Activated naive CD8-positive, alpha-beta T cell (primary cell): ENCODE data around the gene PSME1.

Experiments used
- H3K27ac Mint-ChIP-seq: one replicate; pipeline ENCODE4 v1.8.0; 2021; ENCODE audit warnings: mixed read lengths
- H3K27me3 Mint-ChIP-seq: one replicate; pipeline ENCODE4 v1.8.0; 2021; ENCODE audit warnings: mixed read lengths
- H3K36me3 Mint-ChIP-seq: one replicate; pipeline ENCODE4 v1.8.0; 2021; ENCODE audit warnings: mixed read lengths
- H3K4me1 Mint-ChIP-seq: one replicate; pipeline ENCODE4 v1.8.0; 2021; ENCODE audit warnings: low read depth, mixed read lengths
- H3K4me3 Mint-ChIP-seq: one replicate; pipeline ENCODE4 v1.8.0; 2021; ENCODE audit warnings: mild to moderate bottlenecking, mixed read lengths
- H3K9me3 Mint-ChIP-seq: one replicate; pipeline ENCODE4 v1.8.0; 2021; ENCODE audit warnings: low read depth, mixed read lengths

Gene PSME1

DNA sequence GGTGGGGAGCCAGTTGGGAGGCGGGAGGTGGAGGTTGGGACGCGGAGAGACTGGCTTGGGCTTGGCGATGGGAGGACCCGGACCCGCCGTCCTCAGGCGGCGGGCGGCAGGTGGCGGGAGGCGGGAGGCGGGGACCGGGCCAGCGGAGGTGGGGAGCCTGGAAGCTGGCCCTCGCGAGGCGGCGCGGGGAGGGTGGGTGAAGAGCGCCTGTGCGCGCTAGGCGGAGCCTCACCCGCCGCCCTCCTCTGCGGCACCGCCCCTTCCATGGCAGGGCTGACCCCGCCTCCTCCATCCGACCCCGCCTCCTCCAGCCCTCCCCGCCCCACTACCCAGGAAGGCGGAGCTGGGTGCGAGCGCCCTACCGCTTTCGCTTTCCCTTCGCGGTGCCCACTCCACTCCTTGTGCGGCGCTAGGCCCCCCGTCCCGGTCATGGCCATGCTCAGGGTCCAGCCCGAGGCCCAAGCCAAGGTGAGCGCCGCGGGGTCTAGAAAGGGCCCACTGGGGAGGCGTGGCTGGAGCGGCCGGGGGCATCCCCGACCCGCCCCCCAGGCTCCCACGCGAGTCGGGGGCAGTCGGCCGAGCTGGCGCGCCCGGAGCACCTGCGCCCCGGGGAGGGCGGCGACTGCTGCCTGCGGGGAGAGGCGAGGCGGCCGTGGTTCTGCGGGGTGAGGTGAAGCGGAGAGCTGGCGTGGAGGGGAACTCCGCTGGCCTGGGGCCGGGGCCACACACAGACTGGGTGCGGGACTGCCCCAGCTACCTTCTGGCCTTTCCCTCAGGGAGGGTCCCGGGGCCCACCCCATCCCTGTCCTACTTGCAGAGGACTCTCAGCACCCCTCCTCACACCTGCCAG lies at the start of gene PSME1:
Gene PSME1, plus strand, starts transcription at position 361 of the 850 bp plus-strand sequence. Its CDS starts 69 bp downstream, at position 430.
- peak within 1 kb of the TSS; percentile 93 for H3K27ac Mint-ChIP-seq
- no peaks in the 10 kb centered on the region for H3K9me3 Mint-ChIP-seq
- peak within 1 kb of the TSS; percentile 96 for H3K4me3 Mint-ChIP-seq
- H3K27me3 Mint-ChIP-seq = no peaks in the 10 kb centered on the region
- H3K4me1 Mint-ChIP-seq = peaks cover 59% of the 10 kb centered on the region
- peaks cover 9% of the 10 kb centered on the region for H3K36me3 Mint-ChIP-seq

DNA sequence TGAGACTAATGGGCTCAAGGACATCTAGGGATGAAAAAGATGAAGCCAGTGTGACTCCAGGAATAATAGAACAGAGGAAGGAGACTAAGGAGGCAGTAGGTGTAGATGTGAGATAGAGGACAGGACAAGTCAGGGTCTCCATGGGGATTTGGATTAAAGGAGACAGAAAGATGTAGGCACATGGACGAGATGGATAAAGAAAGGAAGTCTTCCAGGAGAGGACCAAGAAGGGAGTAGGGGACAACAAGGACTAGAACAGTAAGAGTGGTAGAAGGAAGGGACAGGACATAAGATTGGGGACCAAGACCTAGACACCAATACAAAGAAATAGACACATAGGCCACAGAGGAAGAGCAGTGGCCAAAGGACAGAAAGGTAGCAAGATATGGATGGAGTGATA lies 49.0 kb upstream of the PSME1 start:
- Mint-ChIP-seq H3K27ac (no peak overlapping the region), H3K4me3 (no peak overlapping the region), H3K36me3 (no peaks in the 10 kb centered on the region), H3K9me3 (no peaks in the 10 kb centered on the region), H3K4me1 (peaks cover 7% of the 10 kb centered on the region), H3K27me3 (no peaks in the 10 kb centered on the region)

DNA sequence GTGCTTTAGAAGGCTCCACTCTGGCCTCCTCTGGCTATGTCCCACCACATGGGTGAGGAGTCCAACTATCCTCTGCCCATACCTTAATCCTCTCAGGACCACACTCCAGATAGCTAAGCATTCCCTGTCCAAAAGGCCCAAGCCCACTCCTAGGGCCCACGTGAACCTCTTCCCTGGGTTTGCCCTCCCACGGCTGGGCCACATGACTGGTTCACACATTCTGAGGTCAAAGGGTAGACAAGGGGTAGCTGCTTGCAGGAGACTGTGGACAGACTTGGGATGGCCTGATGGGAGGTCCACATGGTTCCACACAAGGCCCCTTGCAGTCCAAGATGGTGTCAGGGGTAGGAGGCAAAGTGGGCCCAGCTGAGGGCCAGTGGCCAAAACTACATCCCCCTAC lies 47.9 kb upstream of the PSME1 start:
- Mint-ChIP-seq H3K27me3 (no peaks in the 10 kb centered on the region), H3K4me1 (peaks cover 11% of the 10 kb centered on the region), H3K36me3 (no peaks in the 10 kb centered on the region), H3K27ac (no peak overlapping the region), H3K9me3 (no peaks in the 10 kb centered on the region), H3K4me3 (no peak overlapping the region)

DNA sequence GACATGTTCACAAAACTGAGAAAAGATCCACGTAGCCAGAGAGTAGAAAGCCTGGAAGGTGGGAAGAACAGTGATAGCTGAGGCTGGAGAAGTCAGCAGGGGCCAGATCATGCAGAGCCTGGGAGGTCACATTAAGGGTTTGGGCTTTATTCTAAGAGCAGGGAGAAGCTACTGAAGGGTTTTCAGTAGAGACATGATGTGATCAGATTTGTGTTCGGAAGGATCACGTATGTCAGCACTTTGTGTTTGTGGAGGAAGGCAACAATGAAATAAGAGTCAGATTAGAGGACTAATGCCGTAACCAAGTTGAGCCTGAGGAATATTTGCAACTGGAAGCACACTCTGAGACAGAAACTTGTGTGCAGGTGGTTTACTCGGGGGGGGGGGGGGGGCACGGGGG lies 46.1 kb upstream of the PSME1 start:
- H3K9me3 Mint-ChIP-seq = no peaks in the 10 kb centered on the region
- H3K27ac Mint-ChIP-seq = no peak overlapping the region
- H3K4me3 Mint-ChIP-seq = no peak overlapping the region
- no peaks in the 10 kb centered on the region for H3K27me3 Mint-ChIP-seq
- no peaks in the 10 kb centered on the region for H3K36me3 Mint-ChIP-seq
- H3K4me1 Mint-ChIP-seq = peaks cover 18% of the 10 kb centered on the region

DNA sequence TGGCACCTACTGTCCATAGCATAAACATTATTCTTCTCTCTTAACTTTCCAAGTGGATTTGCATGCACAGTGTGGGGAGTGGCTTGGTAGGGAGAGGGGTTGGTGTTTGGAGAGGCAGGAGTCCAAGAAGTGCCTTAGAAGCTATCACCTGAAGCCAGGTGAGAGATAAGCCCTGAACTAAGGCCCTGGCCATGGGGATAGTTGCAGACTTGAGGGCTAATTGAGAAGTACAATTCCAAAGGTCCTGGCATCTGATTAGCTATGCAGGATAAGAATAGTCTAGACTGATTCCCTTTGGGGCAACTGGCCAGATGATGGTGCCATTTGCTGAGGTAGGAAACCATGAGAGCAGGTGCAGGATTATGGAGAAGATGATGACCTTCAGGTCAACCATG lies 43.9 kb upstream of the PSME1 start:
- Mint-ChIP-seq H3K36me3 (peaks cover 3% of the 10 kb centered on the region), H3K9me3 (no peaks in the 10 kb centered on the region), H3K27me3 (no peaks in the 10 kb centered on the region), H3K27ac (peak overlapping the region; percentile 94), H3K4me1 (peaks cover 30% of the 10 kb centered on the region), H3K4me3 (peak overlapping the region; percentile 20)

DNA sequence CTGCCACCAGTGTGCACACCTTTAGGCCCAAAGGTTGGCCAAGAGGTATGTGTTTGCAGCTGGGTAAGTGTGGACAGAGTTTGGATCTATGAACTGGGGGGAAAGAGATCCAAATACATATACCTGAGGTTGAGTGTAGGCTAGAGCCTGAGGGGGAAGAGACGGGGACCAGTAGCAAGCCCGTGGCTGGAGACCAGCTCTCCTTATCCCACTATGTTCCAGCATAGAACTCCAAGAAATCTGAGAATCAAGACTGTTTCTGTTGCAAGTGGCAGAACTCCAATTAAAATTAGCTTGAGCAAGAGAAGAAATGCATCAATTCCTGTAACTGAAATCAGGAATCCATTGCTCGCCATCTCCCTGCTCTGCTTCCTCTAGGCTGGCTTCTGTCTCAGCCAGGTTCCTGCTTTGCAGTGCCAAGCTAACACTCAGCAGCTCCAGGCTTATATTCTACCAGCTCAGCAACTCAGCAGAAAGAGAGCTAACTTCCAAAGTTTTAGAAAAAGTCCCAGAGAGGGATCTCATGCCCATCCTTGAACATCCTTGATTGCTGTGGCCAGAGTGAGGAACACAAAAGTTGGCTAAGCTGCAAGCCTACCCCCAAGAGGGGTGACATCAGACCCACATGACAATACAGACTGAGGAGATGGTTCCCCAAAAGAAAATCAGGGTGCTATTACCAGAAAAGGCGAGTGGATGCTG lies 43.3 kb upstream of the PSME1 start:
- Mint-ChIP-seq H3K27ac (peak overlapping the region; percentile 94), H3K4me1 (peaks cover 30% of the 10 kb centered on the region), H3K9me3 (no peaks in the 10 kb centered on the region), H3K36me3 (peaks cover 3% of the 10 kb centered on the region), H3K27me3 (no peaks in the 10 kb centered on the region), H3K4me3 (peak overlapping the region; percentile 99)

DNA sequence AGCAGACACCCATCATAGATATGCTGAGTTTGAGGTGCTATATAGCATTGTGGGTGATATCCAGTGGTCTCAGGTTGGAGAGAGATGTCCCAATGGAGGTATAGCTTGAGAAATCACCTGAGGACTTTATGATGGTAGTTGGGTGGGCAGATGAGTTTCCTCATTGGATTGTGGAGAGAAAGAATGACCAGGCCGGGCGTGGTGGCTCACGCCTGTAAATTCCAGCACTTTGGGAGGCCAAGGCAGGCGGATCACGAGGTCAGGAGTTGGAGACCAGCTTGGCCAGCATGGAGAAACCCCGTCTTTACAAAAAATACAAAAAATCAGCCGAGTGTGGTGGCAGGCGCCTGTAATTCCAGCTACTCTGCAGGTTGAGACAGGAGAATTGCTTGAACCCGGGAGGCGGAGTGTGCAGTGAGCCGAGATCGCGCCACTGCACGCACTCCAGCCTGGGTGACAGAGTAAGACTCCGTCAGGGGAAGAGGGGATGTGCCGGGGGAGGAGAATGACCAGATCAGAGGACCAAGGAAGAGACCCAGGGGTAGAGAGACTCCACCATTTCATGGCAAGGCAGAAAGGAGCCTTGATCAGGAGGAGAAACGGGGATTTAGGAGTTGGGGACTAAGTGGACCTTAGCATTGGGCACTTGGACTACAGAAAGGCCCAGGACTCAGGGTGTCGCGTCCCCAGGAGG lies 42.6 kb upstream of the PSME1 start:
- Mint-ChIP-seq H3K27me3 (no peaks in the 10 kb centered on the region), H3K36me3 (peaks cover 3% of the 10 kb centered on the region), H3K9me3 (no peaks in the 10 kb centered on the region), H3K4me3 (peak overlapping the region; percentile 99), H3K4me1 (peaks cover 30% of the 10 kb centered on the region), H3K27ac (peak overlapping the region; percentile 94)

DNA sequence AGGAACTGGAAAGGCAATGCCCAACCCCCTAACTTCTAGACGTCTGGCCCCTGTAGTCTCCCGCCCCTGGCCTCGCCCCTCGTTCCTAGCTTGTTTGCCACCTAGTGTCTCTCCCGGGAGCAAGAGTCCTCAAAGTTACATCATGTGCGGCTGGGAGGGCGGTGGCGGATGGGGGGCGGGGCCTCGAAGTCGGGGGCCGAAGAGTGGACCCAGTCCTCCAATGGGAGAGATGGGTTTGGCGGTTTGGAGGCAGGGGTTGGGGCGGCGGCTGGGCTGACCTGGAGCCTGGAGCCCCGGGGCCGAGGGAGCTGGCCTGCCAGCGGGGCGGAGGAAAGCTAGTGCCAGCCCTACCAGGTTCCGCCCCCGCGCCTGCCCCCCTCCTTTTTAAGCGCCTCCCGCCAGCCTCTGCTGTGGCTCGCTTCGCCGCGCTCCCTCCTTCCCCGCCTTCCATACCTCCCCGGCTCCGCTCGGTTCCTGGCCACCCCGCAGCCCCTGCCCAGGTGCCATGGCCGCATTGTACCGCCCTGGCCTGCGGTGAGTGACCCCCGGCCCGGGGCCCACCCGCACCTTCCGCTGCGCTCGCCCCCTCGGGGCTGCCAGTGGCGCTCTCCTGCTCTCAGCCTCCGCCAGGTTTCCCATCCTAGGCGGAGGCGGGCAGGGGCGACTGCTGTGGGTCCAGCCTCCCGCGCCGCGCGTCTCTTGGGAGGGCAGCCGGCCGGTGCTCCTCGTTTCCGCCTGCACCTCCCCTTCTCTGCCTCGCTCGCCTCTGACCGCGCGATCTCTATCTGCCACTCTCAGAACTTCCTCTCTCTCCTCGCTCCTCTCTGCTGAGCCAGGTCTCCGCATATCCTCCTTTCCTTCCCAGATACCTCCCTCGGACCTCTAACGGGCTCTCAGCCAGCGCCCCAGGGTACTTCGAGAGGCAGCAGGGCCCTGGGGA lies 41.8 kb upstream of the PSME1 start, which contains the start of gene PCK2:
Gene PCK2, plus strand, starts transcription at position 411 of the 940 bp plus-strand sequence. Its CDS starts 95 bp downstream, at position 506.
- Mint-ChIP-seq H3K4me3 (peak within 1 kb of the TSS; percentile 99), H3K27me3 (no peaks in the 10 kb centered on the region), H3K9me3 (no peaks in the 10 kb centered on the region), H3K27ac (peak within 1 kb of the TSS; percentile 98), H3K4me1 (peaks cover 30% of the 10 kb centered on the region), H3K36me3 (peaks cover 3% of the 10 kb centered on the region)

DNA sequence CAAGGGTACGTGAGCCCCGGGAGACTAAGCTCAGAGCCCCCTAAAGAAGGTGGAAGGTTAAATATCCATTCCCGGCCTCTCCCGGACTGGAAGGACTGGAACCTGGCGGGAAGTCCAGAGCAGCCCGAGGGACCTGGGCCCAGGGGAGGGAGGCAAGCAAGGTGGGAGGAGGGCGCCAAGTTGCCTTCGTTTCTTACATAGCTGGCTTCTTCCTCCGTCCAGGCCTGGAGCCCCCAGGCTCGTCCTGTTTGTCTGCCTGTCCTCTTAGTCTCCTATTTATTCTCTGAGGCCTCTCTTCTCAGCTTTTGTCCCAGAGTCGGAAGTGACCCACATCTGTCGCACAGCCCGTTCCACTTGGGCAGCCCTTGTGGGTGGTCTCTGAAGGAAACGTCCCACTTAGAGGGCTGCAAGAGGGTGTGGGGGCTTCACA lies 41.1 kb upstream of the PSME1 start:
- Mint-ChIP-seq H3K36me3 (peaks cover 3% of the 10 kb centered on the region), H3K27me3 (no peaks in the 10 kb centered on the region), H3K4me3 (peak overlapping the region; percentile 99), H3K9me3 (no peaks in the 10 kb centered on the region), H3K4me1 (peaks cover 30% of the 10 kb centered on the region), H3K27ac (peak overlapping the region; percentile 98)

DNA sequence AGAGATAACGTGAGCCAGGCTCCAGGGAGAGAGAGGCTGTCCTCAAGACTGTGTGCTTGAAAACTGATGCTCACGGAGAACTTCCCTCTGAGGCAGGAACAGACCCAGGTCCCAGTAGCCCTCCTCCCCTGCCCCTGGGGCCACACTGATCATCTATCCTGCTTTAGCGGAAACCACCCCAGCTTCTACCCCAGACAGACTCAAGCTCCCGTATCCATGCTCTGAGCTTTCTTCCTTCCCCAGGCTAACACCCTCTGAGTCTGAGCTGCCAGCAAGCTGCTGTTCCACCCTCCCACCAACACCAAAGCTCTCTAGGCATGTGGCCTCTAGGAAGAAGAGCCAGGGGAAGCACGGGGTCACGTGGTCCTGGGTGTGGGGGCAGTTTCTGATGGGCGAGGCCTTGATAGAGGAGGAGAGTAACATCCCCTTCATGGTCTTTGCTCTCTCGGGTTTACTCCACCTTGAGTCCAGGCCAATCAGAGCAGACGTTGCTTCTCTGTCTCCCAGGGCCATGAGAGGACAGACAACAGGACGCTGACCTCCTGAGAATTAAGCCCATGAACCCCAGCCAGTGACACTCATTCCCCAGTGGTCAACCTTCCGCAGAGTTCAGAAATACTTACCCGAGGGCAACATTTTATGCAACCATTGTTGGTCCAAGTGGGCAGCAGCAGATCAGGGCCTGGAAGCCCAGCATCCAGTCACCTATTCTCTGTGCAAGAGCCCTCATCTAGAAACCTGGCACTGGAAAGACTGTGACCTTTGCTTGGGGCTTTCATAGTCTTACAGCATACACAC lies 40.5 kb upstream of the PSME1 start:
- Mint-ChIP-seq H3K4me3 (peak overlapping the region; percentile 99), H3K36me3 (peaks cover 3% of the 10 kb centered on the region), H3K27me3 (no peaks in the 10 kb centered on the region), H3K4me1 (peaks cover 29% of the 10 kb centered on the region), H3K27ac (peak overlapping the region; percentile 98), H3K9me3 (no peaks in the 10 kb centered on the region)

DNA sequence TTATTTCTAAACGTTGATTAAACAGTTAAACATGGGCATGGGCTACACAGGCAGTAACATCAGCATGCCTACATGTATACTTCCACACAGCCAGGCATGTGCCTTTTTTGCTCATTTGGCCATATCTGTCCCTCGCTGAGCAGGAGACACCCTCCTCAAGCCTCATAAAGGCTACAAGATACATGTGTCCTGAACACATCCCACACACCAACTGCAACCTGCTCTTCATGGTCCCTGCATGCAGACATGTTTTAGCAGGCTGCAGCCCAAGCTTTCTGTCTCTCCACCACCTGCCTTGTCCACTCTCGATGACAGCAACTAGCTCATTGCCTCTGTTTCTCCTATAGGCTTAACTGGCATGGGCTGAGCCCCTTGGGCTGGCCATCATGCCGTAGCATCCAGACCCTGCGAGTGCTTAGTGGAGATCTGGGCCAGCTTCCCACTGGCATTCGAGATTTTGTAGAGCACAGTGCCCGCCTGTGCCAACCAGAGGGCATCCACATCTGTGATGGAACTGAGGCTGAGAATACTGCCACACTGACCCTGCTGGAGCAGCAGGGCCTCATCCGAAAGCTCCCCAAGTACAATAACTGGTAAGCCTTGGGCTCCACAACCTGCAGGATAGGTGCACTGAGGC lies 39.3 kb upstream of the PSME1 start:
- Mint-ChIP-seq H3K4me3 (peak overlapping the region; percentile 54), H3K27me3 (no peaks in the 10 kb centered on the region), H3K4me1 (peaks cover 27% of the 10 kb centered on the region), H3K36me3 (peaks cover 3% of the 10 kb centered on the region), H3K9me3 (no peaks in the 10 kb centered on the region), H3K27ac (peak overlapping the region; percentile 46)

DNA sequence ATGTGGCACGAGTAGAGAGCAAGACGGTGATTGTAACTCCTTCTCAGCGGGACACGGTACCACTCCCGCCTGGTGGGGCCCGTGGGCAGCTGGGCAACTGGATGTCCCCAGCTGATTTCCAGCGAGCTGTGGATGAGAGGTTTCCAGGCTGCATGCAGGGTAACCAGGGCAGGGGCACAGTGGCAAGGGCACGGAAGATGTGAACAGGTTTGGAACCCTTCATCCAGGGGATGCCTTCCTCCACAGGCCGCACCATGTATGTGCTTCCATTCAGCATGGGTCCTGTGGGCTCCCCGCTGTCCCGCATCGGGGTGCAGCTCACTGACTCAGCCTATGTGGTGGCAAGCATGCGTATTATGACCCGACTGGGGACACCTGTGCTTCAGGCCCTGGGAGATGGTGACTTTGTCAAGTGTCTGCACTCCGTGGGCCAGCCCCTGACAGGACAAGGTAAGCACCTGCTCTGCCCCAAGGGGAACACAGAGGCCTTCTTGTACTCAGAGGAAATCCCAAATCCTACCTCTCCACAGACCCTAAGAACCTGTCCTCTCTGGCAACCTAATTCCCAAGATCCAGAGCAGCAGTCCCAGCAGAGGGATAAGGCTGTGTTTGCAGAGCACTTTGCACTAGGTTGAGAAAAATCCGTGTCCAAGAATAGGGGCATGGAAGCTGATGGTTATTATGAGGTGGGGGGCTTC lies 37.6 kb upstream of the PSME1 start:
- Mint-ChIP-seq H3K27ac (no peak overlapping the region), H3K27me3 (no peaks in the 10 kb centered on the region), H3K4me1 (peaks cover 16% of the 10 kb centered on the region), H3K36me3 (peaks cover 8% of the 10 kb centered on the region), H3K4me3 (no peak overlapping the region), H3K9me3 (no peaks in the 10 kb centered on the region)
